OCI-LY1 (cell line): Measurements from ENCODE around the gene APOC4.
"Not testable (repeated sequence)": the region's sequence is repeated elsewhere in the genome, so short reads cannot be mapped to it uniquely, and the experiment has no call there.

ENCODE experiments used
- H2AFZ ChIP-seq: fragments of 200-600 bp; sonication (generic), shearing (Covaris generic); 2 replicates; pipeline ENCODE4 v1.6.0; 2014; ENCODE audit warnings: antibody characterized with exemption, mild to moderate bottlenecking, low read length
- H3F3A ChIP-seq: fragments of 200-600 bp; sonication (generic), shearing (Covaris generic); 2 replicates; pipeline ENCODE4 v1.6.0; 2014; ENCODE audit warnings: mild to moderate bottlenecking, antibody characterized with exemption, low read length, moderate library complexity; ENCODE audit not compliant: insufficient read depth
- H3K27ac ChIP-seq: fragments of 200-600 bp; sonication (generic); 2 replicates; pipeline ENCODE4 v1.5.1; 2014; ENCODE audit warnings: low read length, mixed run types, mild to moderate bottlenecking, low read depth; ENCODE audit not compliant: poor library complexity, severe bottlenecking
- H3K27me3 ChIP-seq: fragments of 200-600 bp; sonication (generic); 2 replicates; pipeline ENCODE4 v1.6.0; 2014; ENCODE audit warnings: antibody characterized with exemption, mild to moderate bottlenecking, low read length, moderate library complexity; ENCODE audit not compliant: insufficient read depth
- H3K36me3 ChIP-seq: fragments of 200-600 bp; sonication (generic); 2 replicates; pipeline ENCODE4 v1.6.1; 2014; ENCODE audit warnings: mild to moderate bottlenecking, antibody characterized with exemption, low read length, moderate library complexity, mixed read lengths; ENCODE audit not compliant: insufficient read depth
- H3K4me1 ChIP-seq: fragments of 200-600 bp; sonication (generic); 2 replicates; pipeline ENCODE4 v1.5.1; 2014; ENCODE audit warnings: mild to moderate bottlenecking, low read length, moderate library complexity; ENCODE audit not compliant: insufficient read depth, severe bottlenecking
- H3K4me2 ChIP-seq: fragments of 200-600 bp; sonication (generic), shearing (Covaris generic); 2 replicates; pipeline ENCODE4 v1.6.1; 2014; ENCODE audit warnings: low read length
- H3K4me3 ChIP-seq: fragments of 200-600 bp; sonication (generic); 2 replicates; pipeline ENCODE4 v1.5.1; 2014; ENCODE audit warnings: low read length, low read depth, mild to moderate bottlenecking, mixed read lengths; ENCODE audit not compliant: poor library complexity, severe bottlenecking
- H3K79me2 ChIP-seq: fragments of 200-600 bp; shearing (Covaris generic); 2 replicates; pipeline ENCODE4 v1.6.1; 2016; ENCODE audit warnings: mixed run types, low read length, mixed read lengths; ENCODE audit not compliant: insufficient read depth
- H3K9ac ChIP-seq: fragments of 200-600 bp; sonication (generic), shearing (Covaris generic); 2 replicates; pipeline ENCODE4 v1.6.1; 2014; ENCODE audit warnings: mild to moderate bottlenecking, low read length, mixed read lengths
- H3K9me2 ChIP-seq: fragments of 200-600 bp; sonication (generic), shearing (Covaris generic); 2 replicates; pipeline ENCODE4 v1.6.1; 2014; ENCODE audit warnings: low read depth, mild to moderate bottlenecking, low read length, mixed read lengths
- H3K9me3 ChIP-seq: fragments of 200-600 bp; shearing (Covaris generic); 2 replicates; pipeline ENCODE4 v1.6.1; 2014; ENCODE audit warnings: low read length, mixed read lengths
- H4K20me1 ChIP-seq: fragments of 200-600 bp; sonication (generic), shearing (Covaris generic); 2 replicates; pipeline ENCODE4 v1.6.0; 2016; ENCODE audit warnings: mild to moderate bottlenecking, low read length; ENCODE audit not compliant: insufficient read depth
- EZH2 ChIP-seq: fragments of 200-600 bp; sonication (generic), shearing (Covaris generic); IDR thresholded peaks from 2 replicates; pipeline ENCODE4 v1.8.0; 2017; ENCODE audit warnings: borderline replicate concordance, mixed run types, mild to moderate bottlenecking, antibody characterized with exemption, low read length, moderate library complexity, mixed read lengths
- TF ChIP-seq, protein P1 (sequence below): fragments of 200-600 bp; sonication (generic), shearing (Covaris generic); IDR thresholded peaks from 2 replicates; pipeline ENCODE4 v1.5.1; 2017; ENCODE audit warnings: mild to moderate bottlenecking, antibody characterized with exemption, low read length, moderate library complexity, mixed read lengths

The APOC4 gene

GRCh38 chr19:44914433-44915206 lies 27.4 kb upstream of the APOC4 start, which contains the start of gene APOC1:
TSS of gene APOC1 (plus strand) at chr19:44914608. CDS start at chr19:44914892, 284 bp downstream.
- not testable (repeated sequence) for H3K9me3 ChIP-seq, H3K4me1 ChIP-seq, H4K20me1 ChIP-seq, H3K9me2 ChIP-seq, H2AFZ ChIP-seq, H3F3A ChIP-seq, H3K27me3 ChIP-seq, H3K27ac ChIP-seq, H3K79me2 ChIP-seq, H3K4me3 ChIP-seq, H3K36me3 ChIP-seq, H3K9ac ChIP-seq
- H3K4me2 ChIP-seq = peak within 1 kb of the TSS; percentile 20

GRCh38 chr19:44924243-44924725 lies 17.8 kb upstream of the APOC4 start:
- no peak overlapping the region for H3K27ac ChIP-seq
- no peak overlapping the region for H3K9ac ChIP-seq

GRCh38 chr19:44925114-44925891 lies 16.7 kb upstream of the APOC4 start:
- Histone ChIP-seq H3K9me2 (no peaks in the 10 kb centered on the region), H3K27ac (no peak overlapping the region), H3K4me2 (no peak overlapping the region), H3K4me1 (no peaks in the 10 kb centered on the region), H3K36me3 (no peaks in the 10 kb centered on the region), H3K9me3 (no peaks in the 10 kb centered on the region), H3K79me2 (no peaks in the 10 kb centered on the region), H3K27me3 (peaks cover 3% of the 10 kb centered on the region; the same call in 1 of the 2 replicates), H4K20me1 (no peaks in the 10 kb centered on the region), H3F3A (no peaks in the 10 kb centered on the region), H2AFZ (no peak overlapping the region), H3K4me3 (no peak overlapping the region), H3K9ac (no peak overlapping the region)
- TF ChIP-seq, protein P1, sequence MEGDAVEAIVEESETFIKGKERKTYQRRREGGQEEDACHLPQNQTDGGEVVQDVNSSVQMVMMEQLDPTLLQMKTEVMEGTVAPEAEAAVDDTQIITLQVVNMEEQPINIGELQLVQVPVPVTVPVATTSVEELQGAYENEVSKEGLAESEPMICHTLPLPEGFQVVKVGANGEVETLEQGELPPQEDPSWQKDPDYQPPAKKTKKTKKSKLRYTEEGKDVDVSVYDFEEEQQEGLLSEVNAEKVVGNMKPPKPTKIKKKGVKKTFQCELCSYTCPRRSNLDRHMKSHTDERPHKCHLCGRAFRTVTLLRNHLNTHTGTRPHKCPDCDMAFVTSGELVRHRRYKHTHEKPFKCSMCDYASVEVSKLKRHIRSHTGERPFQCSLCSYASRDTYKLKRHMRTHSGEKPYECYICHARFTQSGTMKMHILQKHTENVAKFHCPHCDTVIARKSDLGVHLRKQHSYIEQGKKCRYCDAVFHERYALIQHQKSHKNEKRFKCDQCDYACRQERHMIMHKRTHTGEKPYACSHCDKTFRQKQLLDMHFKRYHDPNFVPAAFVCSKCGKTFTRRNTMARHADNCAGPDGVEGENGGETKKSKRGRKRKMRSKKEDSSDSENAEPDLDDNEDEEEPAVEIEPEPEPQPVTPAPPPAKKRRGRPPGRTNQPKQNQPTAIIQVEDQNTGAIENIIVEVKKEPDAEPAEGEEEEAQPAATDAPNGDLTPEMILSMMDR = no peak
- no peak for TF ChIP-seq EZH2

More at GRCh38 chr19:44924243-44924725, 17.8 kb upstream of the APOC4 start:
- Histone ChIP-seq H3K4me2 (no peak overlapping the region), H3K36me3 (no peaks in the 10 kb centered on the region; the same call in 1 of the 2 replicates), H3K4me3 (no peak overlapping the region), H3K79me2 (no peaks in the 10 kb centered on the region), H3F3A (no peaks in the 10 kb centered on the region), H3K9me3 (no peaks in the 10 kb centered on the region), H3K9me2 (no peaks in the 10 kb centered on the region), H2AFZ (no peak overlapping the region), H4K20me1 (no peaks in the 10 kb centered on the region), H3K4me1 (no peaks in the 10 kb centered on the region), H3K27me3 (peaks cover 3% of the 10 kb centered on the region; the same call in 1 of the 2 replicates)
- TF ChIP-seq, protein P1 = no peak
- TF ChIP-seq EZH2 = no peak

- H3K4me2 ChIP-seq, H3K36me3 ChIP-seq, H3K9ac ChIP-seq, H3K4me3 ChIP-seq, H3F3A ChIP-seq, H4K20me1 ChIP-seq, H3K27me3 ChIP-seq, H3K79me2 ChIP-seq, H2AFZ ChIP-seq, H3K27ac ChIP-seq, H3K9me3 ChIP-seq, H3K9me2 ChIP-seq, H3K4me1 ChIP-seq: not testable (repeated sequence)
Measured at GRCh38 chr19:44926245-44927077, 15.6 kb upstream of the APOC4 start.
